ENCODE measurements around the gene AASDHPPT. TPM values are rescaled to one million over a fixed set of nuclear protein-coding genes. Genes with fewer than 3 reads are reported as not detected.

AASDHPPT gene
- total and polyA plus RNA-seq, 8 donors: 9.2 to 28.8 (median 16.8) TPM

- H3K27ac ChIP-seq: no peak overlapping the region
- no peak overlapping the region for H3K4me3 ChIP-seq
- no peak for FAIRE-seq
- no peak for TF ChIP-seq CTCF (IDR thresholded peaks at IDR 0.05)
- DNase-seq: no peak
- WGBS, 2 donors: 93 to 98% methylated on average over 1 of the region's 1 CpG
- no peak for ATAC-seq
- H3K27me3 ChIP-seq: no peaks in the 10 kb centered on the region
- no peaks in the 10 kb centered on the region for H3K36me3 ChIP-seq
- no peaks in the 10 kb centered on the region for H3K4me1 ChIP-seq
- intact Hi-C loops (cut with DNase I): no loop called here
- H3K9me3 ChIP-seq: no peaks in the 10 kb centered on the region
Observed at GRCh38 chr11:106059617-106060016, 17.8 kb upstream of the AASDHPPT start.

DNA sequence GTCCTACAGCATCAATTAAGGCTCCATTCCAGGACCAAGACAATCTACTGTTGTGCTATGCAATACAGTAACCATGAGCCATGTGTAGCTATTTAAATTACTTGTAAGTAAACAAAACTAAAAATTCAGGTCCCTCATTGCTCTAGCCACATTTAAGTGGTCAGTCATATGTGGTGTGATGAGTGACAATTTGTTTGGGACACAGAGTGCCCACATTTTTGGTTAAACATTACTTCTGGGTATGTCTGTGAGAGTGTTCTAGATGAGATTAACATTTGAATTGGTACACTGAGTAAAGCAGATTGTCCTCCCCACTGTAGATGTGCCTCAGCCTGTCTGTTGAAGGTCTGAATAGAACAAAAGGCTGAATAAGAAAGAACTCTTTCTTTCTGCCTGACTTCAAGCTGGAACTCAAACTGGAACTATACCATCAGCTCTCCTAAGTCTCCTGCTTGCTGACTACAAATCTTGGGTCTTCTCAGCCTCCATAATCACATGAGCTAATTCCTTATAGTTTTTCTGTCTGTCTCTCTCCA, 16.1 kb upstream of the AASDHPPT start:
- Histone ChIP-seq H3K27me3 (no peaks in the 10 kb centered on the region), H3K36me3 (no peaks in the 10 kb centered on the region), H3K4me1 (no peaks in the 10 kb centered on the region), H3K27ac (no peak overlapping the region), H3K9me3 (no peaks in the 10 kb centered on the region), H3K4me3 (no peak overlapping the region)
- no peak for DNase-seq
- intact Hi-C loops (cut with DNase I): no loop called here
- no peak for TF ChIP-seq CTCF (IDR thresholded peaks at IDR 0.05)
- FAIRE-seq: no peak
- ATAC-seq: no peak

GRCh38 chr11:106061954-106062949, 15.2 kb upstream of the AASDHPPT start:
- no peaks in the 10 kb centered on the region for H3K27me3 ChIP-seq
- no peak overlapping the region for H3K27ac ChIP-seq
- H3K4me3 ChIP-seq: no peak overlapping the region
- no peak for FAIRE-seq
- no peak for ATAC-seq
- no peak for DNase-seq
- intact Hi-C loops (cut with DNase I): no loop called here
- no peak for TF ChIP-seq CTCF (IDR thresholded peaks at IDR 0.05)
- H3K4me1 ChIP-seq: no peaks in the 10 kb centered on the region
- no peaks in the 10 kb centered on the region for H3K9me3 ChIP-seq
- H3K36me3 ChIP-seq: no peaks in the 10 kb centered on the region
- WGBS, 2 donors: 98 to 100% methylated on average over 1 of the region's 1 CpG

DNA sequence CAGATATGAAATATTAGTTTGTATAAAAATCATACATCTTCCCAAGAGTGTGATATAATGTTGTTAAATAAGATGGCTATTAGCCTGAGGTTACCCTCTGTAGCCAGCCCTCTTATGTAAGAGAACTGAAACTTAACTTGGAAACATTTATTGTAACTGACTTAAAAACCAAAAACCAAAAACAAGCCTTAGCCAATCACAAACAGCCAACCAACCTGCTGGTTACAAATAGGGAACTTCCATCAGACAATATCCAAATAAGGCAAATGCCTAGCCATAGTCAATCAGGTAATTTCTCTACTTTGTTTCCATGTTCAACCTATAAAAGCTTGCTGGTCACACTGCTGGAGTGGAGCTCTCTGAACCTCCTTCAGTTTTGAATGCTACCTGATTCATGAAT, 14.5 kb upstream of the AASDHPPT start:
- no peak for FAIRE-seq
- Histone ChIP-seq H3K27ac (no peak overlapping the region), H3K9me3 (no peaks in the 10 kb centered on the region), H3K36me3 (no peaks in the 10 kb centered on the region), H3K27me3 (no peaks in the 10 kb centered on the region), H3K4me3 (no peak overlapping the region), H3K4me1 (no peaks in the 10 kb centered on the region)
- no peak for ATAC-seq
- intact Hi-C loops (cut with DNase I): no loop called here
- no peak for TF ChIP-seq CTCF (IDR thresholded peaks at IDR 0.05)
- no peak for DNase-seq

GRCh38 chr11:106070606-106071005, 6.9 kb upstream of the AASDHPPT start:
- H3K27ac ChIP-seq: no peak overlapping the region
- H3K36me3 ChIP-seq: no peaks in the 10 kb centered on the region
- no peaks in the 10 kb centered on the region for H3K27me3 ChIP-seq
- FAIRE-seq (no peak), ATAC-seq (no peak), DNase-seq (no peak)
- H3K4me1 ChIP-seq: peaks cover 0 to 5% (median 0%) of the 10 kb centered on the region in 3 donors
- WGBS, 2 donors: 93 to 95% methylated on average over 3 of the region's 3 CpGs
- no peaks in the 10 kb centered on the region for H3K9me3 ChIP-seq
- intact Hi-C loops (cut with DNase I): no loop called here
- no peak overlapping the region for H3K4me3 ChIP-seq
- TF ChIP-seq CTCF (IDR thresholded peaks at IDR 0.05): no peak
